C4-2B (cell line): ENCODE data around the gene FEV.

ENCODE experiments used
- ZFX ChIP-seq: fragments of 450-650 bp; IDR thresholded peaks from 2 replicates; pipeline ENCODE4 v1.6.1; 2017
- TF ChIP-seq, protein P1 (sequence below): fragments of 450-650 bp; conservative IDR thresholded peaks from 2 replicates; pipeline ENCODE4 v1.5.1; 2017; ENCODE audit warnings: mild to moderate bottlenecking

DNA sequence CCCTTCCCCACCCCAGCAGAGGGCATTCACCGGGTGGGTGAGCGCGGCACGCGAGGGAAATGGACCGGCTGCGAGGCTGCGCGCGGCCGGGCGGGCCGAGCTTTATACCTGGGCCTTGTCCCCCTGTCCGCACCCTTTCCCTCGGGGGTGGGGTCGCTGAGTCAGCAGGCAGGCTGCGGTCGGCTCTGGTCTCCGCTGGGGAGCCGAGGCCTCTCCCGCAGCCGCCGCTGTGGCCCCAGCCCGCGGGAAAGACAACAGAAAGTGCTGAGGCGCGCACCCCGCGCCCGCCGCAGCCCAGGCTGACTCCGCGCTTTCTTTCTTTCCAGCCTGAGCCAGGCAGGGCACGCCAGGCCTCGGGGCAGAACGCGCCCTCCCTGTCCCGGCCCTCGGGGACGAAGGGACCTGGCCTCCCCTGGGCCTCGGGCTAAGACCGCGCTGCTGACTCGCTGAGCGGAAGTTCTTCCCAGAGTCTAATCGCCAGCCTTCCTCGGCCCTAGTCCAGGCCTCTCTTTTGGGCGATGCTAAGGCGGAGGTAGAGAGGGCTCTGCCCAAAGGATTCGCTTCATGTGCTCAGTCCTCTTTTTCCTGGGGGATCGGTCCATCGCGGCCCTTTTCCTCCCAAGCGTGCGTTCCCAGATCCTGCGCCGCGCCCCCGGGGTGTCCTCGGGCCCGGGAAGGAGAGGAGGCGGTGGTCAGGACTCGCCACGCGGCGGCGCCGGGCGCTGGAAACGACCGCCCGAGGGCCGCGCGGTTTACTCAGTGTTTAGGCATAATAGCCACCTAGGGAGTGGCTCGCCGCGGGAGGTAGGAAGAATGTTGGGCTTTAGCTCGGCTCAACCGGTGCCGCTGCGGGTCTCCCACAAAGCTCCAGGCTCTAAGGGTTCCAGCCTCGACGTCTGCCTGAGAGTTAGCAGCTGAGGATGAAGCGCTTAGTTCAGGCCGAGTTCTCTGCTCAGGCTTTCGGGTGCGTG, 8.6 kb upstream of the FEV start, which contains the start of gene CRYBA2:
- TF ChIP-seq, protein P1, sequence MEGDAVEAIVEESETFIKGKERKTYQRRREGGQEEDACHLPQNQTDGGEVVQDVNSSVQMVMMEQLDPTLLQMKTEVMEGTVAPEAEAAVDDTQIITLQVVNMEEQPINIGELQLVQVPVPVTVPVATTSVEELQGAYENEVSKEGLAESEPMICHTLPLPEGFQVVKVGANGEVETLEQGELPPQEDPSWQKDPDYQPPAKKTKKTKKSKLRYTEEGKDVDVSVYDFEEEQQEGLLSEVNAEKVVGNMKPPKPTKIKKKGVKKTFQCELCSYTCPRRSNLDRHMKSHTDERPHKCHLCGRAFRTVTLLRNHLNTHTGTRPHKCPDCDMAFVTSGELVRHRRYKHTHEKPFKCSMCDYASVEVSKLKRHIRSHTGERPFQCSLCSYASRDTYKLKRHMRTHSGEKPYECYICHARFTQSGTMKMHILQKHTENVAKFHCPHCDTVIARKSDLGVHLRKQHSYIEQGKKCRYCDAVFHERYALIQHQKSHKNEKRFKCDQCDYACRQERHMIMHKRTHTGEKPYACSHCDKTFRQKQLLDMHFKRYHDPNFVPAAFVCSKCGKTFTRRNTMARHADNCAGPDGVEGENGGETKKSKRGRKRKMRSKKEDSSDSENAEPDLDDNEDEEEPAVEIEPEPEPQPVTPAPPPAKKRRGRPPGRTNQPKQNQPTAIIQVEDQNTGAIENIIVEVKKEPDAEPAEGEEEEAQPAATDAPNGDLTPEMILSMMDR = no peak
- no peak for TF ChIP-seq ZFX
